OCI-LY1 (cell line): ENCODE data around the gene VWA1.
"Not testable (repeated sequence)": the region's sequence is repeated elsewhere in the genome, so short reads cannot be mapped to it uniquely, and the experiment has no call there.

Experiments used
- H2AFZ ChIP-seq: fragments of 200-600 bp; sonication (generic), shearing (Covaris generic); 2 replicates; pipeline ENCODE4 v1.6.0; 2014; ENCODE audit warnings: antibody characterized with exemption, mild to moderate bottlenecking, low read length
- H3F3A ChIP-seq: fragments of 200-600 bp; sonication (generic), shearing (Covaris generic); 2 replicates; pipeline ENCODE4 v1.6.0; 2014; ENCODE audit warnings: mild to moderate bottlenecking, antibody characterized with exemption, low read length, moderate library complexity; ENCODE audit not compliant: insufficient read depth
- H3K27ac ChIP-seq: fragments of 200-600 bp; sonication (generic); 2 replicates; pipeline ENCODE4 v1.5.1; 2014; ENCODE audit warnings: low read length, mixed run types, mild to moderate bottlenecking, low read depth; ENCODE audit not compliant: poor library complexity, severe bottlenecking
- H3K27me3 ChIP-seq: fragments of 200-600 bp; sonication (generic); 2 replicates; pipeline ENCODE4 v1.6.0; 2014; ENCODE audit warnings: antibody characterized with exemption, mild to moderate bottlenecking, low read length, moderate library complexity; ENCODE audit not compliant: insufficient read depth
- H3K36me3 ChIP-seq: fragments of 200-600 bp; sonication (generic); 2 replicates; pipeline ENCODE4 v1.6.1; 2014; ENCODE audit warnings: mild to moderate bottlenecking, antibody characterized with exemption, low read length, moderate library complexity, mixed read lengths; ENCODE audit not compliant: insufficient read depth
- H3K4me1 ChIP-seq: fragments of 200-600 bp; sonication (generic); 2 replicates; pipeline ENCODE4 v1.5.1; 2014; ENCODE audit warnings: mild to moderate bottlenecking, low read length, moderate library complexity; ENCODE audit not compliant: insufficient read depth, severe bottlenecking
- H3K4me2 ChIP-seq: fragments of 200-600 bp; sonication (generic), shearing (Covaris generic); 2 replicates; pipeline ENCODE4 v1.6.1; 2014; ENCODE audit warnings: low read length
- H3K4me3 ChIP-seq: fragments of 200-600 bp; sonication (generic); 2 replicates; pipeline ENCODE4 v1.5.1; 2014; ENCODE audit warnings: low read length, low read depth, mild to moderate bottlenecking, mixed read lengths; ENCODE audit not compliant: poor library complexity, severe bottlenecking
- H3K79me2 ChIP-seq: fragments of 200-600 bp; shearing (Covaris generic); 2 replicates; pipeline ENCODE4 v1.6.1; 2016; ENCODE audit warnings: mixed run types, low read length, mixed read lengths; ENCODE audit not compliant: insufficient read depth
- H3K9ac ChIP-seq: fragments of 200-600 bp; sonication (generic), shearing (Covaris generic); 2 replicates; pipeline ENCODE4 v1.6.1; 2014; ENCODE audit warnings: mild to moderate bottlenecking, low read length, mixed read lengths
- H3K9me2 ChIP-seq: fragments of 200-600 bp; sonication (generic), shearing (Covaris generic); 2 replicates; pipeline ENCODE4 v1.6.1; 2014; ENCODE audit warnings: low read depth, mild to moderate bottlenecking, low read length, mixed read lengths
- H3K9me3 ChIP-seq: fragments of 200-600 bp; shearing (Covaris generic); 2 replicates; pipeline ENCODE4 v1.6.1; 2014; ENCODE audit warnings: low read length, mixed read lengths
- H4K20me1 ChIP-seq: fragments of 200-600 bp; sonication (generic), shearing (Covaris generic); 2 replicates; pipeline ENCODE4 v1.6.0; 2016; ENCODE audit warnings: mild to moderate bottlenecking, low read length; ENCODE audit not compliant: insufficient read depth
- EZH2 ChIP-seq: fragments of 200-600 bp; sonication (generic), shearing (Covaris generic); IDR thresholded peaks from 2 replicates; pipeline ENCODE4 v1.8.0; 2017; ENCODE audit warnings: borderline replicate concordance, mixed run types, mild to moderate bottlenecking, antibody characterized with exemption, low read length, moderate library complexity, mixed read lengths
- TF ChIP-seq, protein P1 (sequence below): fragments of 200-600 bp; sonication (generic), shearing (Covaris generic); IDR thresholded peaks from 2 replicates; pipeline ENCODE4 v1.5.1; 2017; ENCODE audit warnings: mild to moderate bottlenecking, antibody characterized with exemption, low read length, moderate library complexity, mixed read lengths

The VWA1 gene

DNA sequence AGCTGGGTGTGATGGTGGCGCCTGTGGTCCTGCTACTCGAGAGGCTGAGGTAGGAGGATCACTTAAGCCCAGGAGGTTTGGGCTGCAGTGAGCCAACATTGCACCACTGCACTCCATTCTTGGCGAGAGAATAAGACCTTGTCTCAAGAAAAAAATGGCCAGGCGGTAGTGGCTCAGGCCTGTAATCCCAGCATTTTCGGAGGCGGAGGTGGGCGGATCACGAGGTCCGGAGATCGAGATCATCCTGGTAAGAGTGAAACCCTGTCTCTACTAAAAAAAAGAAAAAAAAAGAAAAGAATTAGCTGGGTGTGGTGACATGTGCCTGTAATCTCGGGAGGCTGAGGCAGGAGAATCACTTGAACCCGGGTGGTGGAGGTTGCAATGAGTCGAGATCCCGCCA, 47.4 kb downstream of the VWA1 start:
- Histone ChIP-seq H4K20me1 (no peaks in the 10 kb centered on the region), H3K4me3 (no peak overlapping the region), H3K9ac (no peak overlapping the region), H3K4me2 (no peak overlapping the region), H3K9me2 (no peaks in the 10 kb centered on the region), H3K4me1 (no peaks in the 10 kb centered on the region), H3K36me3 (peaks cover 56% of the 10 kb centered on the region), H2AFZ (no peak overlapping the region), H3F3A (no peaks in the 10 kb centered on the region), H3K27ac (no peak overlapping the region), H3K27me3 (no peaks in the 10 kb centered on the region), H3K9me3 (no peaks in the 10 kb centered on the region), H3K79me2 (no peaks in the 10 kb centered on the region)
- no peak for TF ChIP-seq EZH2
- TF ChIP-seq, protein P1, sequence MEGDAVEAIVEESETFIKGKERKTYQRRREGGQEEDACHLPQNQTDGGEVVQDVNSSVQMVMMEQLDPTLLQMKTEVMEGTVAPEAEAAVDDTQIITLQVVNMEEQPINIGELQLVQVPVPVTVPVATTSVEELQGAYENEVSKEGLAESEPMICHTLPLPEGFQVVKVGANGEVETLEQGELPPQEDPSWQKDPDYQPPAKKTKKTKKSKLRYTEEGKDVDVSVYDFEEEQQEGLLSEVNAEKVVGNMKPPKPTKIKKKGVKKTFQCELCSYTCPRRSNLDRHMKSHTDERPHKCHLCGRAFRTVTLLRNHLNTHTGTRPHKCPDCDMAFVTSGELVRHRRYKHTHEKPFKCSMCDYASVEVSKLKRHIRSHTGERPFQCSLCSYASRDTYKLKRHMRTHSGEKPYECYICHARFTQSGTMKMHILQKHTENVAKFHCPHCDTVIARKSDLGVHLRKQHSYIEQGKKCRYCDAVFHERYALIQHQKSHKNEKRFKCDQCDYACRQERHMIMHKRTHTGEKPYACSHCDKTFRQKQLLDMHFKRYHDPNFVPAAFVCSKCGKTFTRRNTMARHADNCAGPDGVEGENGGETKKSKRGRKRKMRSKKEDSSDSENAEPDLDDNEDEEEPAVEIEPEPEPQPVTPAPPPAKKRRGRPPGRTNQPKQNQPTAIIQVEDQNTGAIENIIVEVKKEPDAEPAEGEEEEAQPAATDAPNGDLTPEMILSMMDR: no peak

DNA sequence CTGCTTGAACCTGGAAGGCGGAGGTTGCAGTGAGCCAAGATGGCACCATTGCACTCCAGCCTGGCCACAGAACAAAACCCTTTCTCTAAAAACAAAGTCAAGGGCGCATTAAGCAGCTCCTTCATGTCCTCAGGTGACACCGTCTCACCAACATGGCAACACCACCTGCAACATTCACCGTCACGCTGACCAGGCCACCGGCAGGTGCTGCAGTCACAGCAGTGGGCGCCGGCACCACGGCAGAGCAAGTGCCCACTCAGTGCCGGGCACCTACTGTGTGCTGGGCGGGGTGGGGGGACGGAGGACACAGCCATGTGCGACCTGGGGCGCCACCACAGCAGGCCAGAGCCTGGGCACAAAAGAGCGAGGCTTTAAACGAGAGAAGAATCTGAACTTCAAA, 48.2 kb downstream of the VWA1 start:
- H3K9me3 ChIP-seq: no peaks in the 10 kb centered on the region
- no peaks in the 10 kb centered on the region for H3K27me3 ChIP-seq
- H3K9ac ChIP-seq: no peak overlapping the region
- no peaks in the 10 kb centered on the region for H3K9me2 ChIP-seq
- H3K36me3 ChIP-seq: peaks cover 59% of the 10 kb centered on the region
- no peaks in the 10 kb centered on the region for H4K20me1 ChIP-seq
- no peaks in the 10 kb centered on the region for H3F3A ChIP-seq
- no peaks in the 10 kb centered on the region for H3K79me2 ChIP-seq
- no peak overlapping the region for H3K4me3 ChIP-seq
- H3K4me1 ChIP-seq: no peaks in the 10 kb centered on the region
- H2AFZ ChIP-seq: no peak overlapping the region
- H3K4me2 ChIP-seq: no peak overlapping the region
- TF ChIP-seq, protein P1: no peak
- TF ChIP-seq EZH2: no peak
- H3K27ac ChIP-seq: no peak overlapping the region

DNA sequence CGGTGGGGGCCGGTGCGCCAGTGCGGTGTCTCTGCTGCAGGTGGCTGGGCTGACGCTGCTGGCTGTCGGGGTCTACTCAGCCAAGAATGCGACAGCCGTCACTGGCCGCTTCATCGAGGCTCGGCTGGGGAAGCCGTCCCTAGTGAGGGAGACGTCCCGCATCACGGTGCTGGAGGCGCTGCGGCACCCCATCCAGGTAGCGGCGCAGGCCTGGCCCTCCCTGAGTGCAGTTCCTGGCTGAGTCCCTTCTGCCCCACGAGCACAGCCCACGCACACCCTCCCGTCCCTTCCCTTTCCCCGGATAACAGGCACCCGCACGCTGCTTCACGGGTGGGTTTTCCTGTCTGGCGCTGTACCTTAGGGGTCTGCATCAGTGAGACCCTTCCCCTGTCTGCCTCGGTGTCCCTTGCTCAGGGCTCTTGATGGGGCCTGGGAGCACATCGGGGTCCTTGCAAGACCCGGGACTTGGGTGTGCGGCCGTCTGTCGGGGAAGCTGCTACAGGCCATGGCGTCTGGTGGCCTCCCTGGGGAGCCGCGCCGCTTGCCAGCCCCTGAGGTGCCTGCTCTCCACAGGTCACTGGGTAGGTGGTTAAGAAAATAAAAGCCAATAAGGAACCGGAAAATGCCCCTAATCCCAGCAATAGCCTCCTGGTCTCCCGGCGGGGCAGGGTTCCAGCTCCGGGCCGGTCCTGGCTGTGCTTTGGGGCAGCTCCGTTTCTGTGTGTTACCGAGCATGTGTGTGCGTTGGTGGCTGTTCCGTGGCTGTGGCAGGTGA, 49.7 kb downstream of the VWA1 start:
- H3K9me3 ChIP-seq, H3K27ac ChIP-seq, H3K9me2 ChIP-seq: not testable (repeated sequence)

GRCh38 chr1:1485755-1486317, 50.3 kb downstream of the VWA1 start:
- not testable (repeated sequence) for H3K27ac ChIP-seq, H3F3A ChIP-seq, H3K9ac ChIP-seq, H3K79me2 ChIP-seq, H3K4me1 ChIP-seq, H4K20me1 ChIP-seq, H3K4me3 ChIP-seq, H2AFZ ChIP-seq, H3K9me3 ChIP-seq, H3K9me2 ChIP-seq, H3K27me3 ChIP-seq, H3K4me2 ChIP-seq
- peaks cover 66% of the 10 kb centered on the region for H3K36me3 ChIP-seq

More for the DNA sequence above, 49.7 kb downstream of the VWA1 start:
- H3K9ac ChIP-seq, H3K79me2 ChIP-seq, H3K4me1 ChIP-seq, H3K4me2 ChIP-seq, H3K27me3 ChIP-seq, H3K4me3 ChIP-seq, H4K20me1 ChIP-seq, H2AFZ ChIP-seq, H3F3A ChIP-seq: not testable (repeated sequence)
- peaks cover 62% of the 10 kb centered on the region for H3K36me3 ChIP-seq
